ENCODE measurements around the gene C11orf21. TPM values are rescaled to one million over a fixed set of nuclear protein-coding genes. Genes with fewer than 3 reads are reported as not detected.

Gene C11orf21
- total RNA-seq: 0.07 and 0.20 TPM in 2 replicates

GRCh38 chr11:2301631-2302305 is at the start of gene C11orf21, which contains the start of gene TSPAN32:
Gene C11orf21 (minus strand): TSS chr11:2301918. CDS start chr11:2301808, 110 bp downstream.
Gene TSPAN32 (plus strand): TSS chr11:2302013. CDS start chr11:2302150, 137 bp downstream.

GRCh38 chr11:2270322-2271076 is 31.2 kb downstream of the C11orf21 start, which contains the start of gene ASCL2:
Gene ASCL2 (minus strand): TSS chr11:2270588. CDS start chr11:2270332, 256 bp downstream.

Other genes starting within 250 kb of the C11orf21 start
- gene IGF2, start 162.5 kb downstream of the C11orf21 start, total RNA-seq: 0.07 and 0.10 TPM in 2 replicates
- gene INS, start 140.7 kb downstream of the C11orf21 start, total RNA-seq: not detected in 2 replicates
- gene TH, start 130.1 kb downstream of the C11orf21 start, total RNA-seq: not detected in 2 replicates
- gene ASCL2, start 31.3 kb downstream of the C11orf21 start, total RNA-seq: not detected in 2 replicates
- gene TSPAN32, start 95 bp upstream of the C11orf21 start, total RNA-seq: 0.46 TPM in 1 of 2 replicates, not detected in the other
- gene CD81, start 75.4 kb upstream of the C11orf21 start, total RNA-seq: 624 and 818 TPM in 2 replicates
- gene TSSC4, start 98.8 kb upstream of the C11orf21 start, total RNA-seq: 38.7 and 49.4 TPM in 2 replicates
- not detected in 2 replicates for gene TRPM5, start 142.6 kb upstream of the C11orf21 start, total RNA-seq
- not detected in 2 replicates for gene KCNQ1, start 143.1 kb upstream of the C11orf21 start, total RNA-seq